Liver (tissue), 9 donors: ENCODE data around the gene ERC2. TPM values are rescaled to one million over a fixed set of nuclear protein-coding genes. Genes with fewer than 3 reads are reported as not detected.

Experiments
- DNase-seq: peaks from one replicate; pipeline ENCODE4 v3.0.0-alpha.2; 2017; ENCODE audit warnings: low spot score
- H3K27ac ChIP-seq, 2 donors: one replicate each; pipeline ENCODE4 v1.7.0; 2013; ENCODE audit warnings: inconsistent platforms in 2 of 2, low read length in 2 of 2, control low read depth in 1 of 2, low read depth in 1 of 2, mild to moderate bottlenecking in 1 of 2
- H3K27me3 ChIP-seq, 4 donors: one replicate each; pipeline versions ENCODE4 v1.6.1 to v1.7.0; 2013; ENCODE audit warnings: low read length in 3 of 4, inconsistent platforms in 1 of 4, mild to moderate bottlenecking in 1 of 4, moderate library complexity in 1 of 4; ENCODE audit not compliant: control insufficient read depth in 4 of 4, insufficient read depth in 4 of 4
- H3K36me3 ChIP-seq, 4 donors: one replicate each; pipeline versions ENCODE4 v1.6.1 to v1.7.0; 2013; ENCODE audit warnings: low read length in 3 of 4, mild to moderate bottlenecking in 3 of 4, low read depth in 1 of 4, moderate library complexity in 1 of 4; ENCODE audit not compliant: control insufficient read depth in 4 of 4, insufficient read depth in 3 of 4
- H3K4me1 ChIP-seq, 4 donors: one replicate each; pipeline versions ENCODE4 v1.6.1 to v1.7.0; 2013; ENCODE audit warnings: low read length in 3 of 4, mild to moderate bottlenecking in 3 of 4, moderate library complexity in 1 of 4; ENCODE audit not compliant: control insufficient read depth in 4 of 4, insufficient read depth in 4 of 4
- H3K4me3 ChIP-seq, 3 donors: one replicate each; pipeline versions ENCODE4 v1.6.1 to v1.7.0; 2013; ENCODE audit warnings: low read length in 3 of 3, control low read depth in 1 of 3, low read depth in 1 of 3, mild to moderate bottlenecking in 1 of 3
- H3K9ac ChIP-seq, 2 donors: one replicate each; pipeline ENCODE4 v1.7.0; 2013; ENCODE audit warnings: low read length in 2 of 2, mild to moderate bottlenecking in 2 of 2, moderate library complexity in 2 of 2, control low read depth in 1 of 2, low read depth in 1 of 2
- H3K9me3 ChIP-seq, 4 donors: one replicate each; pipeline versions ENCODE4 v1.6.1 to v1.7.0; 2013; ENCODE audit warnings: low read length in 3 of 4; ENCODE audit not compliant: control insufficient read depth in 4 of 4
- ATF3 ChIP-seq: IDR thresholded peaks from 2 replicates; pipeline ENCODE4 v1.6.1; 2016; ENCODE audit warnings: antibody characterized with exemption
- CTCF ChIP-seq: fragments of 150-350 bp; IDR thresholded peaks from 2 replicates; pipeline ENCODE4 v1.5.1; 2017; ENCODE audit warnings: improper control_type of control experiment, low read depth, low read length; ENCODE audit not compliant: missing input control
- FOXA1 ChIP-seq: IDR thresholded peaks from 2 replicates; pipeline ENCODE4 v1.6.1; 2016; ENCODE audit warnings: antibody characterized with exemption
- FOXA2 ChIP-seq: IDR thresholded peaks from 2 replicates; pipeline ENCODE4 v1.6.1; 2016; ENCODE audit warnings: antibody characterized with exemption
- GABPA ChIP-seq, 2 donors: IDR thresholded peaks in 1 of 2; conservative IDR thresholded peaks in 1 of 2; 2 replicates each; pipeline ENCODE4 v1.6.1; 2016; ENCODE audit warnings: antibody characterized with exemption in 2 of 2, mild to moderate bottlenecking in 1 of 2, moderate library complexity in 1 of 2
- HNF4A ChIP-seq, 2 donors: conservative IDR thresholded peaks; 2 replicates each; pipeline ENCODE4 v1.6.1; 2016; ENCODE audit warnings: antibody characterized with exemption in 2 of 2, mild to moderate bottlenecking in 2 of 2
- HNF4G ChIP-seq: IDR thresholded peaks from 2 replicates; pipeline ENCODE4 v1.6.1; 2016; ENCODE audit warnings: antibody characterized with exemption
- JUND ChIP-seq, 2 donors: IDR thresholded peaks; 2 replicates each; pipeline ENCODE4 v1.6.1; 2016; ENCODE audit warnings: antibody characterized with exemption in 2 of 2
- MAX ChIP-seq: IDR thresholded peaks from 2 replicates; pipeline ENCODE4 v1.6.1; 2016; ENCODE audit warnings: antibody characterized with exemption
- NR2F2 ChIP-seq: IDR thresholded peaks from 2 replicates; pipeline ENCODE4 v1.6.1; 2016; ENCODE audit warnings: antibody characterized with exemption
- RAD21 ChIP-seq, 2 donors: IDR thresholded peaks; 2 replicates each; pipeline ENCODE4 v1.6.1; 2016; ENCODE audit warnings: antibody characterized with exemption in 2 of 2, mild to moderate bottlenecking in 2 of 2
- REST ChIP-seq: IDR thresholded peaks from 2 replicates; pipeline ENCODE4 v1.6.1; 2016; ENCODE audit warnings: antibody characterized with exemption, mild to moderate bottlenecking
- RXRA ChIP-seq, 2 donors: IDR thresholded peaks; 2 replicates each; pipeline ENCODE4 v1.6.1; 2017 to 2018; ENCODE audit warnings: antibody characterized with exemption in 2 of 2, mild to moderate bottlenecking in 1 of 2
- SP1 ChIP-seq: IDR thresholded peaks from 2 replicates; pipeline ENCODE4 v1.6.1; 2018; ENCODE audit warnings: antibody characterized with exemption, mild to moderate bottlenecking
- TAF1 ChIP-seq: conservative IDR thresholded peaks from 2 replicates; pipeline ENCODE4 v1.6.1; 2016; ENCODE audit warnings: antibody characterized with exemption, mild to moderate bottlenecking
- YY1 ChIP-seq: IDR thresholded peaks from 2 replicates; pipeline ENCODE4 v1.6.1; 2016; ENCODE audit warnings: antibody characterized with exemption, mild to moderate bottlenecking
- WGBS: extraction: QIAGEN DNeasy Blood & Tissue Kit; methylation state at CpG from one replicate; pipeline ENCODE4 v1.1.7; 2013; 5-methylcytosine and 5-hydroxymethylcytosine counted together
- polyA plus RNA-seq, 2 donors: library from polyadenylated mRNA; stranded (reverse) in 1 of 2; unstranded in 1 of 2; fragments of 200-250 nt in 1 of 2; fragments of >200 nt in 1 of 2; fragmentation: Nextera tagmentation in 1 of 2; extraction: Ambion mirVana in 1 of 2; gene quantifications; one replicate each; pipeline versions ENCODE4 v1.2.1 to v1.2.3, GENCODE V29; 2013 to 2015
- total RNA-seq, 2 donors: library from RNA; depleted of rRNA; stranded (reverse); fragments of >200 nt; gene quantifications; one replicate each; pipeline ENCODE4 v1.2.3, GENCODE V29; 2014
- donor health status: healthy.
- donor health status: healthy.
- donor health status: healthy.
- donor health status: healthy.
- donor health status: healthy.

Gene ERC2
- total and polyA plus RNA-seq, 4 donors, result 0.14 to 0.25 TPM; not detected in 2

- H3K9me3 ChIP-seq, result no peaks in the 10 kb centered on the region
- H3K9ac ChIP-seq, result no peak overlapping the region
- no peak overlapping the region for H3K27ac ChIP-seq
- WGBS, result 87% methylated on average over 9 of the region's 9 CpGs
- H3K4me1 ChIP-seq, result no peaks in the 10 kb centered on the region
- no peaks in the 10 kb centered on the region for H3K27me3 ChIP-seq
- no peak overlapping the region for H3K4me3 ChIP-seq
- DNase-seq, result no peak
- TF ChIP-seq SP1 (no peak), NR2F2 (no peak), FOXA1 (no peak)
- H3K36me3 ChIP-seq, result no peaks in the 10 kb centered on the region
Observed at GRCh38 chr3:56188201-56188600, 280.1 kb downstream of the ERC2 start.

GRCh38 chr3:56187051-56187450 lies 281.2 kb downstream of the ERC2 start:
- DNase-seq, result no peak
- Histone ChIP-seq H3K36me3 (no peaks in the 10 kb centered on the region), H3K9me3 (no peaks in the 10 kb centered on the region), H3K27me3 (no peaks in the 10 kb centered on the region), H3K27ac (no peak overlapping the region), H3K4me3 (no peak overlapping the region), H3K4me1 (no peaks in the 10 kb centered on the region), H3K9ac (no peak overlapping the region)
- 65% methylated on average over 2 of the region's 2 CpGs for WGBS
- no peak for TF ChIP-seq YY1
- TF ChIP-seq RXRA (IDR thresholded peaks at IDR 0.05), result no peak
- TF ChIP-seq MAX, result no peak
- TF ChIP-seq HNF4A (conservative IDR thresholded peaks at IDR 0.05), result no peak
- TF ChIP-seq NR2F2, result no peak
- no peak for TF ChIP-seq CTCF
- no peak for TF ChIP-seq REST
- TF ChIP-seq HNF4G, result no peak
- no peak for TF ChIP-seq GABPA (IDR thresholded peaks at IDR 0.05 in 1 of 2, conservative IDR thresholded peaks at IDR 0.05 in 1 of 2)
- no peak for TF ChIP-seq JUND (IDR thresholded peaks at IDR 0.05)

GRCh38 chr3:56185827-56186226 lies 282.4 kb downstream of the ERC2 start:
- H3K36me3 ChIP-seq, result no peaks in the 10 kb centered on the region
- H3K9me3 ChIP-seq, result no peaks in the 10 kb centered on the region
- DNase-seq, result no peak
- no peaks in the 10 kb centered on the region for H3K27me3 ChIP-seq
- no peak overlapping the region for H3K9ac ChIP-seq
- no peak overlapping the region for H3K4me3 ChIP-seq
- 87% methylated on average over 1 of the region's 1 CpG for WGBS
- no peaks in the 10 kb centered on the region for H3K4me1 ChIP-seq
- no peak overlapping the region for H3K27ac ChIP-seq
- no peak for TF ChIP-seq MAX
- TF ChIP-seq SP1, result no peak
- no peak for TF ChIP-seq HNF4A (conservative IDR thresholded peaks at IDR 0.05)
- TF ChIP-seq CTCF, result no peak
- no peak for TF ChIP-seq NR2F2
- TF ChIP-seq TAF1, result no peak
- TF ChIP-seq FOXA1, result no peak
- no peak for TF ChIP-seq REST
- no peak for TF ChIP-seq FOXA2
- TF ChIP-seq HNF4G, result no peak
- no peak for TF ChIP-seq GABPA (IDR thresholded peaks at IDR 0.05 in 1 of 2, conservative IDR thresholded peaks at IDR 0.05 in 1 of 2)
- no peak for TF ChIP-seq RAD21 (IDR thresholded peaks at IDR 0.05)
- no peak for TF ChIP-seq ATF3
